Skeletal muscle tissue (tissue), 4 donors: ENCODE data around the gene PAK5. TPM values are rescaled to one million over a fixed set of nuclear protein-coding genes. Genes with fewer than 3 reads are reported as not detected.

Source experiments
- H3K27ac ChIP-seq: one replicate; pipeline ENCODE4 v1.7.0; 2013; ENCODE audit warnings: mild to moderate bottlenecking, low read depth, low read length, inconsistent platforms
- H3K27me3 ChIP-seq, 3 donors: one replicate each; pipeline ENCODE4 v1.7.0; 2013; ENCODE audit warnings: low read length in 3 of 3; ENCODE audit not compliant: control insufficient read depth in 3 of 3, insufficient read depth in 3 of 3
- H3K36me3 ChIP-seq, 3 donors: one replicate each; pipeline ENCODE4 v1.7.0; 2013; ENCODE audit warnings: low read length in 3 of 3; ENCODE audit not compliant: control insufficient read depth in 3 of 3, insufficient read depth in 3 of 3
- H3K4me1 ChIP-seq, 3 donors: one replicate each; pipeline ENCODE4 v1.7.0; 2013; ENCODE audit warnings: low read length in 3 of 3, mild to moderate bottlenecking in 3 of 3; ENCODE audit not compliant: control insufficient read depth in 3 of 3, insufficient read depth in 3 of 3
- H3K4me3 ChIP-seq, 3 donors: one replicate each; pipeline ENCODE4 v1.7.0; 2013; ENCODE audit warnings: low read length in 3 of 3
- H3K9ac ChIP-seq, 3 donors: one replicate each; pipeline ENCODE4 v1.7.0; 2013; ENCODE audit warnings: low read length in 3 of 3, mild to moderate bottlenecking in 3 of 3, moderate library complexity in 2 of 3, low read depth in 1 of 3
- H3K9me3 ChIP-seq, 3 donors: one replicate each; pipeline ENCODE4 v1.7.0; 2013; ENCODE audit warnings: low read length in 3 of 3; ENCODE audit not compliant: control insufficient read depth in 3 of 3
- total RNA-seq: library from RNA; depleted of rRNA; stranded (reverse); fragments of >200 nt; gene quantifications from one replicate; pipeline ENCODE4 v1.2.3, GENCODE V29; 2014
- donor health status: Osteomylitis.

Gene PAK5
- total RNA-seq, 1 donor from 2014 or later, result under 0.01 TPM

DNA sequence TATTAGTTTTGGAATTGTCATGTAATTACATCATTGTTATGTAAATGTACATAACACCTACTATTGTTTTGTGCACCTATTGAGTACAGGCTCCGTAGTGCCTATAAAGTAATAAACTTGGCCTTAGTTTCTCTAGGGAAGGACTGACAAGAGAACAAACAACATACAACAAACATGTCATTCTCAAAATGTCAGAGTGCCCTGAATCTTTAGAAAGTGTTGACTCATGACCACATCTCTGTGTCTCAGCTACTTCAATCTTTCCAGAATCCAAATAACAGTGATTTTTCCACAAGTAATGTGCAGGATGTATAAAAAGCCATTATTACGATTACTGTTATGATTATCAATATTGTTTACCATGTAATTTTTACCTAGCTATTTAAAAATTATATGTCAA, 307.3 kb downstream of the PAK5 start:
- Histone ChIP-seq H3K9me3 (no peaks in the 10 kb centered on the region), H3K36me3 (no peaks in the 10 kb centered on the region), H3K4me1 (no peaks in the 10 kb centered on the region), H3K27me3 (no peaks in the 10 kb centered on the region), H3K27ac (no peak overlapping the region), H3K4me3 (no peak overlapping the region), H3K9ac (no peak overlapping the region)

DNA sequence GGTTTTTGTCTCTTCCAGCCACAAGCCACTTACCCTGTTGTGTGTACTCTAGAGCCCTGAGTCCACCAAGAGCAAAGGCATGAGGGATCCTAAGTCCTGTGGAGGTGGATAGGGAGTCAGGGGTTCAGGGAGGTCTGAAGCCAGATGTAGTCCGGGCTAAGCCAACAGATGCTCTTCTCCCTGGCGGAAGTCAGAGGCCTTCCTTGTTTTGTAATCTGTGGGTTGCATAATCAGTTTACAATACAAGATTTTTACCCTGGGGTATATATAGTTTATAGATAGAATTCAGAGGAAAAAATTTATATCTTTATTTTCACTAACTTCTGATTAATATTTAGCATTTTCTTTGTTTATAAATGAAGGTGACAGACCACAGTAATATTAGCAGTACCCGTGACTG, 315.2 kb downstream of the PAK5 start:
- Histone ChIP-seq H3K9ac (no peak overlapping the region), H3K27me3 (peaks cover 3 to 18% (median 18%) of the 10 kb centered on the region in 3 donors), H3K4me3 (no peak overlapping the region), H3K4me1 (no peaks in the 10 kb centered on the region), H3K36me3 (no peaks in the 10 kb centered on the region), H3K27ac (no peak overlapping the region), H3K9me3 (no peaks in the 10 kb centered on the region)

DNA sequence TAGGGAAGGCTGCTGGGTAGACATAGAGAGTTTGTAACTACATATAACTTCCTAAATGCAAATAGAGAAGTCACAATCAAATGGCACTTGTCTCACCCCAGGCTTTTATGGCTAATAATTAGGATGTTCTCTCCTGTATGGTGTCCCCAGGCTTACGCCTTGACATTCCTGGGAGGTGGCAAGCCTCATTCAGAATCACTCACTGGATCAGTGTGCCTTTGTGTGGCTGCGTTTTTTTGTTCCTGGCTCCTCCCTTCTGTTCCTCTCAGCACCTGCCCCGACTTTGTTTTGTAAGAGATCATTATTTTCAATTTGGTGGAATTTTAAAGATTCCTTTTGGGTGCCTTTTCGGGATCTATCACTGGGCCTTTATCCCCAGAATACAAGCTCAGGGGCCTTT, 318.8 kb downstream of the PAK5 start:
- Histone ChIP-seq H3K4me3 (no peak overlapping the region), H3K9me3 (no peaks in the 10 kb centered on the region), H3K27ac (no peak overlapping the region), H3K9ac (no peak overlapping the region), H3K27me3 (peaks cover 25 to 44% (median 40%) of the 10 kb centered on the region in 3 donors), H3K4me1 (peaks cover 5 to 12% (median 7%) of the 10 kb centered on the region in 3 donors), H3K36me3 (no peaks in the 10 kb centered on the region)

DNA sequence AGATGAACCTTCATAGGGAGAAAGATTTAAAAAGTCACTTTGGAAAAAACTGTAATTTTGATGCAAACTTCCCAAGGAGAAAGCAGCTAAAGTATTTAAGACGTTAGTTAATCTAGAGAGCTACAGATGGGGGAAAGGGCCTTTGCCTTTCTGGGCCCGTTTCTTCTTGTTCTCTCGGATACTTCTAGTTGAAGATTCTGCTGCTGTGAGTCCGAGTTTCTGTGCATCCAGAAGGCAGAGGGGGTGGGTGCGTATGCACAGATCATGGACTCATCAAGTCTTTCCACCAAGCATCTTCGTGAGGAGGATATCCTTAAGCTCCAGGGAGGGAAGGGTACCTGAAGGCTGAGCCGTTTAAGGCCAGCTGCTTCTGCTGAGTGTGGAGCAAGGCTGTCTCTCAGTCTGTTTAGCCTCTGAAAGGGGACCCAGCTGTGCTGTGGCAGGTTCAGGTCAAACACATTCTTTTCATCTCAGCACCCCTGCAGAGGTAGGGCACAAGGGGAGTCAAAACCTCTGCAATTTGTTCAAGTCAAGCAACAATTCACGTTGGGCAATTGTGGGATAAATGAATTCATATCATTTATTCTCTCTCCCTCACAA, 320.2 kb downstream of the PAK5 start:
- Histone ChIP-seq H3K27me3 (peaks cover 33 to 52% (median 50%) of the 10 kb centered on the region in 3 donors), H3K4me3 (no peak overlapping the region)

GRCh38 chr20:9517297-9518162, 321.3 kb downstream of the PAK5 start:
- H3K9me3 ChIP-seq, result no peaks in the 10 kb centered on the region
- peaks cover 5 to 20% (median 7%) of the 10 kb centered on the region in 3 donors for H3K4me1 ChIP-seq
- no peak overlapping the region for H3K9ac ChIP-seq
- no peak overlapping the region for H3K27ac ChIP-seq
- H3K4me3 ChIP-seq, result no peak overlapping the region
- H3K27me3 ChIP-seq, result peaks cover 34 to 52% (median 50%) of the 10 kb centered on the region in 3 donors
- no peaks in the 10 kb centered on the region for H3K36me3 ChIP-seq

More for the DNA sequence above, 320.2 kb downstream of the PAK5 start:
- Histone ChIP-seq H3K9me3 (no peaks in the 10 kb centered on the region), H3K36me3 (no peaks in the 10 kb centered on the region), H3K9ac (no peak overlapping the region), H3K27ac (no peak overlapping the region), H3K4me1 (peaks cover 5 to 20% (median 7%) of the 10 kb centered on the region in 3 donors)

DNA sequence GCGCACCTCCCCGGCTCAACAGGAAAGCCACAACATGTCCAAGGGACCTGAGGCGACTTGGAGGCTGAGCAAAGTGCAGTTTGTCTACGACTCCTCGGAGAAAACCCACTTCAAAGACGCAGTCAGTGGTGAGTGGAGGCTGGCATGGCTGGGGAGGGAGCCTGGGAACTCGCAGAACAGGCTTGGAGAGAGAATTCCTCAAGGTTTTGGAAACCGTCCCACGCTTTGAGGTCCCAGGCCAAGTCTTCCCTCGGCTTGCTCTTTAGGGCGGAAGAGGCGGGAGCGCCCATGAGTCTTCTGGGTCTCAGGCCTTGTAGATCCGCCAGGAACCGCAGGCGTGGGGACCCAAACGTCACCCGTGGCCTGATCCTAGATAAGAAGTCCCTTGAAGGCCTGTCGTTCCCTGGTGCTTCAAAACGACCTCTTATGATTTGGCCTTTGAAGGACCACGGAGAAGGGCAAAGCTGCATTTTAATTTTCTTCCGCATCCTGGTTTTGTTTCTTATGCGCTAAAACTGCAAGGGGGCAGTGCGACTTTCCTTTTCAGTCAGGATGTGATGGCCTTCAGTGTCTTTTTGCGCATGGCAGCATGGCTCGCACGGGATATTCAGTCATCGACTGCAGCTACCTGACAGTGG, 322.5 kb downstream of the PAK5 start:
- Histone ChIP-seq H3K4me3 (peak overlapping the region in 2 of 3 donors; percentile 22 to 43), H3K36me3 (no peaks in the 10 kb centered on the region), H3K27me3 (peaks cover 34 to 58% (median 54%) of the 10 kb centered on the region in 3 donors), H3K27ac (no peak overlapping the region), H3K9ac (no peak overlapping the region), H3K4me1 (peaks cover 5 to 20% (median 7%) of the 10 kb centered on the region in 3 donors), H3K9me3 (no peaks in the 10 kb centered on the region)

GRCh38 chr20:9515741-9516233, 323.1 kb downstream of the PAK5 start:
- H3K27me3 ChIP-seq, result peaks cover 32 to 55% (median 49%) of the 10 kb centered on the region in 3 donors
- H3K4me3 ChIP-seq, result no peak overlapping the region
- peaks cover 5 to 20% (median 7%) of the 10 kb centered on the region in 3 donors for H3K4me1 ChIP-seq
- H3K9me3 ChIP-seq, result no peaks in the 10 kb centered on the region
- no peak overlapping the region for H3K27ac ChIP-seq
- no peak overlapping the region for H3K9ac ChIP-seq
- no peaks in the 10 kb centered on the region for H3K36me3 ChIP-seq

- Histone ChIP-seq H3K27ac (no peak overlapping the region), H3K4me1 (peaks cover 5 to 20% (median 7%) of the 10 kb centered on the region in 3 donors), H3K9ac (no peak overlapping the region), H3K36me3 (no peaks in the 10 kb centered on the region), H3K9me3 (no peaks in the 10 kb centered on the region), H3K27me3 (peaks cover 32 to 53% (median 46%) of the 10 kb centered on the region in 3 donors), H3K4me3 (no peak overlapping the region)
Observed at GRCh38 chr20:9515214-9515585, 323.7 kb downstream of the PAK5 start.

GRCh38 chr20:9514461-9515213, 324.2 kb downstream of the PAK5 start, which contains the start of gene LAMP5:
Gene LAMP5 (plus strand): TSS chr20:9514590. CDS start chr20:9514853, 263 bp downstream.
- Histone ChIP-seq H3K27me3 (peaks cover 32 to 52% (median 41%) of the 10 kb centered on the region in 3 donors), H3K4me3 (no peak within 1 kb of the TSS), H3K9ac (no peak within 1 kb of the TSS)

More at GRCh38 chr20:9514461-9515213, 324.2 kb downstream of the PAK5 start, which contains the start of gene LAMP5:
- no peaks in the 10 kb centered on the region for H3K36me3 ChIP-seq
- H3K4me1 ChIP-seq, result peaks cover 5 to 20% (median 7%) of the 10 kb centered on the region in 3 donors
- H3K27ac ChIP-seq, result no peak within 1 kb of the TSS
- no peaks in the 10 kb centered on the region for H3K9me3 ChIP-seq
